OCI-LY7 (cell line): ENCODE data around the gene LRRC66. TPM values are rescaled to one million over a fixed set of nuclear protein-coding genes. Genes with fewer than 3 reads are reported as not detected.

Experiments used
- BruUV-seq: library from RNA; stranded (reverse); fragments of 400-500 nt; replicated peaks from 2 replicates; lab custom pipeline; 2021; lab: Mats Ljungman, UMichigan
- CTCF ChIA-PET: fragments of 300-600 bp; sonication (Branson Sonifier 250); formaldehyde crosslinking; loops from one replicate; lab custom pipeline; 2022; ENCODE audit warnings: antibody characterized with exemption; ENCODE audit not compliant: unreplicated experiment; lab: Charles Lee
- POLR2A ChIA-PET: fragments of 300-600 bp; sonication (Branson Sonifier 250); formaldehyde crosslinking; loops from one replicate; lab custom pipeline; 2022; ENCODE audit warnings: antibody characterized with exemption; lab: Charles Lee
- DNase-seq: peaks from one replicate; pipeline ENCODE4 v3.0.0-alpha.2; 2015; ENCODE audit warnings: low spot score
- H2AFZ ChIP-seq: fragments of 200-600 bp; sonication (generic), shearing (Covaris generic); 2 replicates; pipeline ENCODE4 v1.6.1; 2014; ENCODE audit warnings: mild to moderate bottlenecking, antibody characterized with exemption, low read length, moderate library complexity
- H3K27ac ChIP-seq: fragments of 200-600 bp; sonication (generic); 2 replicates; pipeline ENCODE4 v1.5.1; 2014; ENCODE audit warnings: mixed run types, low read depth, mild to moderate bottlenecking, moderate library complexity, low read length, inconsistent platforms; ENCODE audit not compliant: poor library complexity, severe bottlenecking
- H3K36me3 ChIP-seq: fragments of 200-600 bp; sonication (generic); 2 replicates; pipeline ENCODE4 v1.6.1; 2014; ENCODE audit warnings: mild to moderate bottlenecking, antibody characterized with exemption, low read length, moderate library complexity, mixed read lengths; ENCODE audit not compliant: insufficient read depth
- H3K4me1 ChIP-seq: fragments of 200-600 bp; sonication (generic); 2 replicates; pipeline ENCODE4 v1.5.1; 2014; ENCODE audit warnings: mild to moderate bottlenecking, low read length; ENCODE audit not compliant: insufficient read depth, poor library complexity, severe bottlenecking
- H3K4me2 ChIP-seq: fragments of 200-600 bp; sonication (generic); 2 replicates; pipeline ENCODE4 v1.6.1; 2014; ENCODE audit warnings: mild to moderate bottlenecking, low read length
- H3K4me3 ChIP-seq: fragments of 200-600 bp; sonication (generic); 2 replicates; pipeline ENCODE4 v1.5.1; 2014; ENCODE audit warnings: mild to moderate bottlenecking, low read depth, low read length; ENCODE audit not compliant: poor library complexity, severe bottlenecking
- H3K79me2 ChIP-seq: fragments of 200-600 bp; sonication (generic); 2 replicates; pipeline ENCODE4 v1.6.1; 2016; ENCODE audit warnings: low read depth, mild to moderate bottlenecking, low read length, moderate library complexity, mixed read lengths; ENCODE audit not compliant: insufficient read depth
- H3K9me2 ChIP-seq: fragments of 200-600 bp; sonication (generic); 2 replicates; pipeline ENCODE4 v1.6.1; 2016; ENCODE audit warnings: mild to moderate bottlenecking, low read length, mixed read lengths; ENCODE audit not compliant: insufficient read depth
- H3K9me3 ChIP-seq: fragments of 200-600 bp; sonication (generic); 2 replicates; pipeline ENCODE4 v1.6.1; 2014; ENCODE audit warnings: mild to moderate bottlenecking, mixed run types, low read length, mixed read lengths
- H4K20me1 ChIP-seq: fragments of 200-600 bp; sonication (generic); 2 replicates; pipeline ENCODE4 v1.6.1; 2014; ENCODE audit warnings: mild to moderate bottlenecking, antibody characterized with exemption, low read length, moderate library complexity, mixed read lengths; ENCODE audit not compliant: insufficient read depth
- EZH2phosphoT487 ChIP-seq: fragments of 200-600 bp; sonication (generic); IDR thresholded peaks from 2 replicates; pipeline ENCODE4 v1.6.1; 2018; ENCODE audit warnings: low read depth, borderline replicate concordance, mild to moderate bottlenecking, mixed run types, antibody characterized with exemption, low read length, moderate library complexity, mixed read lengths
- intact Hi-C: fragments of 100-400 bp; cut with micrococcal nuclease; formaldehyde crosslinking; loops from one replicate; pipeline ENCODE4 v1.10.0; 2022; ENCODE audit not compliant: unreplicated experiment
- total RNA-seq, 2 experiments: library from RNA; depleted of rRNA in 1 of 2; stranded (reverse); fragments of >200 nt in 1 of 2; shearing (Covaris generic) in 1 of 2; gene quantifications; 2 replicates each; pipeline ENCODE4 v1.2.3, GENCODE V29; 2014 to 2022
- TF ChIP-seq, protein P1 (sequence below): fragments of 200-600 bp; sonication (generic); conservative IDR thresholded peaks from 2 replicates; pipeline ENCODE4 v1.5.1; 2014; ENCODE audit warnings: mild to moderate bottlenecking, antibody characterized with exemption, low read length, moderate library complexity, mixed read lengths

Gene LRRC66
- total RNA-seq, 2 experiments from 2014 or later: 0.25 TPM

DNA sequence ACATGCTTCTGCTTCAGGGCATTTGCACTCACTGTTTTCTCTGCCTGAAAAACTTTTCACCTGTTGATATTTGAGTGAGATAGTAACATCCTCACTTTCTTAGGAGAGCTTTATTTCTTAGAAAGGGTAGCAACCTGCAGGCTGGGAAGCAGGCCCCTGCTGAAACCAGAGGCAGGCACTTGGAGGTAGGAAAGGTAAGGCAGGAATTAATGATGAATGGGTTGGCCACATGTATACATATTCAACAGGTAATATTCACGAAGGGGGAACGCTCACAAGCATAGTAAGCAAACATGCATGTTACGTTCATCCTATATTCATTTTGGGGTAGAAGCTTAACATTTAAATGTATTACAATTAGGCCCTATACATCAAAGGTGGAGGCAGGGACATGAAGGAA, 34.1 kb upstream of the LRRC66 start:
- TF ChIP-seq EZH2phosphoT487: no peak
- TF ChIP-seq, protein P1, sequence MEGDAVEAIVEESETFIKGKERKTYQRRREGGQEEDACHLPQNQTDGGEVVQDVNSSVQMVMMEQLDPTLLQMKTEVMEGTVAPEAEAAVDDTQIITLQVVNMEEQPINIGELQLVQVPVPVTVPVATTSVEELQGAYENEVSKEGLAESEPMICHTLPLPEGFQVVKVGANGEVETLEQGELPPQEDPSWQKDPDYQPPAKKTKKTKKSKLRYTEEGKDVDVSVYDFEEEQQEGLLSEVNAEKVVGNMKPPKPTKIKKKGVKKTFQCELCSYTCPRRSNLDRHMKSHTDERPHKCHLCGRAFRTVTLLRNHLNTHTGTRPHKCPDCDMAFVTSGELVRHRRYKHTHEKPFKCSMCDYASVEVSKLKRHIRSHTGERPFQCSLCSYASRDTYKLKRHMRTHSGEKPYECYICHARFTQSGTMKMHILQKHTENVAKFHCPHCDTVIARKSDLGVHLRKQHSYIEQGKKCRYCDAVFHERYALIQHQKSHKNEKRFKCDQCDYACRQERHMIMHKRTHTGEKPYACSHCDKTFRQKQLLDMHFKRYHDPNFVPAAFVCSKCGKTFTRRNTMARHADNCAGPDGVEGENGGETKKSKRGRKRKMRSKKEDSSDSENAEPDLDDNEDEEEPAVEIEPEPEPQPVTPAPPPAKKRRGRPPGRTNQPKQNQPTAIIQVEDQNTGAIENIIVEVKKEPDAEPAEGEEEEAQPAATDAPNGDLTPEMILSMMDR: no peak
- ChIA-PET POLR2A (interaction anchor here (1.1 kb wide), 1 partner anchor 13 kb away, joined by 3 read pairs; no protein-coding TSS in a partner anchor), CTCF (no interaction called here)
- intact Hi-C loops: no loop called here
- H3K9me3 ChIP-seq: no peaks in the 10 kb centered on the region
- no peaks in the 10 kb centered on the region for H3K79me2 ChIP-seq
- no peaks in the 10 kb centered on the region for H3K4me1 ChIP-seq
- BruUV-seq: no TSS peak
- DNase-seq: no peak
- no peak overlapping the region for H3K27ac ChIP-seq
- no peaks in the 10 kb centered on the region for H3K36me3 ChIP-seq
- H3K4me3 ChIP-seq: no peak overlapping the region
- H2AFZ ChIP-seq: no peak overlapping the region
- H3K9me2 ChIP-seq: no peaks in the 10 kb centered on the region
- no peak overlapping the region for H3K4me2 ChIP-seq
- no peaks in the 10 kb centered on the region for H4K20me1 ChIP-seq

DNA sequence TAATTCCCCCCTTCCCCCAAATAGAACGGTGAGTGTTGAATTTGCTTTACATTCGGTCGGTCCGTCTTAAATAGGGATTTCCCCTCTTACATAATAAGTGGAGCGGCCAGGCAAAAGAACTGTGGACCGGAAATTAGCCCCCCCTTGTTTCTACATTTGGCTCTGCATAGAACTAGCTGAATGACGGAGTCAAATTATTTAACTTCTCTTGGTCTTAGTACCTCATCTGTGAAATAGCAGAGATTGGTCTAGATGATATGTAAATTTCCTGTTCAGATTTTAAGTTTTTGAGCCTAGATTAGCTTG, 32.3 kb upstream of the LRRC66 start:
- POLR2A ChIA-PET: no interaction called here

More for the DNA sequence above, 32.3 kb upstream of the LRRC66 start:
- no peaks in the 10 kb centered on the region for H3K4me1 ChIP-seq
- H3K79me2 ChIP-seq: no peaks in the 10 kb centered on the region
- H2AFZ ChIP-seq: no peak overlapping the region
- TF ChIP-seq, protein P1: no peak
- no peak for TF ChIP-seq EZH2phosphoT487
- no peak overlapping the region for H3K27ac ChIP-seq
- no peak overlapping the region for H3K4me3 ChIP-seq
- no peaks in the 10 kb centered on the region for H4K20me1 ChIP-seq
- BruUV-seq: no TSS peak
- no peak for DNase-seq
- H3K9me3 ChIP-seq: no peaks in the 10 kb centered on the region
- no peaks in the 10 kb centered on the region for H3K36me3 ChIP-seq
- intact Hi-C loops: no loop called here
- H3K9me2 ChIP-seq: no peaks in the 10 kb centered on the region
- no peak overlapping the region for H3K4me2 ChIP-seq
- CTCF ChIA-PET: no interaction called here
